Stimulated activated CD8-positive, alpha-beta memory T cell treated with anti-CD3 and anti-CD28 coated beads, Interleukin-7, amount 100 ng/mL, for 4 hours (primary cell): ENCODE measurements around the gene RICTOR.
"Not testable (repeated sequence)": the region's sequence is repeated elsewhere in the genome, so short reads cannot be mapped to it uniquely, and the experiment has no call there.

ENCODE experiments used
- DNase-seq, 2 donors: peaks; one replicate each; pipeline ENCODE4 v3.0.0-alpha.2; 2020; ENCODE audit warnings: low read depth in 2 of 2

RICTOR gene

DNA sequence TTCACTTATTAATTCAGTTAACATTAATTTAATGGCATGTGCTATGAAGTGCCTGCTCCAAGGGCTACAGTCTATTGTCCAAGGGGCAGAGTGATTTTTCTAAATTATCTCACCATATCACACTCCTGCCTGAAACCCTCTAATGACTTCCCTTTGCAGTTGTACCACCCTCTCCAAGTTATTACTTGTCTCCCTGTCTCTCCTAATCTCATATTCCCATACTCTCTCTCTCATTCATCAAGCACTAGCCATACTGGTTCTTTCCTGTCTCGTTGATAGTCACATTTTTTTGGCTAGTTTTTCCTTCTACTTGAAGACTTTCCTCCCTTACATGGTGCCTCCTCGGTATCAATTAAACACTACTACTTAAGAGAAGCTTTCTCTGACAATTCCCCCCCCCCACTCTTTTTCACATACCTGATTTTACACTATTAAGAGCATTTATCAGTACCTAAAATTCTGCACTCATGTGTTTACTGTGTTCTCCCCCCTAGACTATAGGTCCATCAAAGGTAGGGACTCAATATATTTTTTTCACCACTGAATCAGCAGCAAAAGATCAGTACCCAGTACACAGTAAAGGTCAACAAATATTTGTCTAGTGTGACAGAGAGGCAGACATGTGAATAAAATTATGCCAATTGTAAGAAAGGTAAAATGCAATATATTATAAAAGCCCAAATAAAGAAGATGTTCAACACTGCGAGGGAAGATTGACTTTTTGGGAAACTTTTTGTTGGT is 19.0 kb downstream of the RICTOR start:
- DNase-seq: no peak

DNA sequence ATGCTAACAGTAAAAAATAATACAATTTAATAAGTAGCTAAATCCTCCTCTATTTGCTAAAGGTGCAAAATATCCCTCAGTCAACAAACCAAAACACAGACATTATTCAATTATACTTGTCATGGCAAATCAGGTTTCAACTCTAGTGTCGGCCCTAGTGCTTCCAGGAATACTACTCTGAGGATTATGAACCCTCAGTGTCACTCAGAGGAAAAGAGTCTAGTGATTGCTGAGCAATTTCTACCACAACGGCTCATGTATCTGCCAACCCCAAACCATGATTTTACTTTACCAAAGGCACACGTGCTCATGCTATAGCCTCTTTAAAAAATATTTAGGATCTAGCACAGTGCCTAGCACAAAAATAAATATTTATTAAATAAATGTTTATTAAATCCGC is 21.0 kb downstream of the RICTOR start:
- DNase-seq: no peak

DNA sequence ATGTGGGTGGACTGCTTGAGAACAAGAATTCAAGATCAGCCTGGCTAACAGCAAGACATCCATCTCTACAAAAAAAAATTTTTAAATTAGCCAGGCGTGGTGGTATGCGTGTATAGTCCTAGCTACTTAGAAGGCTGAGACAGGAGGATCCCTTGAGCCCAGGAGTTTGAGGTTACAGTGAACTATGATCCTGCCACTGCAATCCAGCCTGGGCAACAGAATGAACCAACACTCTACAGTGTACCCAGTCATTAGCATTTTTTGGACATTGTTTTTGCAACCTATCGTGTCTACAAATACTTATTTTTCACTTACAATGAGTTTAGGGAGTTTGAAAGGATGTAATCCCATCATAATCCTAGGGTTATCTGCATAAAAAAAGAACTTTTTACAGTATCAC is 22.1 kb downstream of the RICTOR start:
- no peak for DNase-seq

DNA sequence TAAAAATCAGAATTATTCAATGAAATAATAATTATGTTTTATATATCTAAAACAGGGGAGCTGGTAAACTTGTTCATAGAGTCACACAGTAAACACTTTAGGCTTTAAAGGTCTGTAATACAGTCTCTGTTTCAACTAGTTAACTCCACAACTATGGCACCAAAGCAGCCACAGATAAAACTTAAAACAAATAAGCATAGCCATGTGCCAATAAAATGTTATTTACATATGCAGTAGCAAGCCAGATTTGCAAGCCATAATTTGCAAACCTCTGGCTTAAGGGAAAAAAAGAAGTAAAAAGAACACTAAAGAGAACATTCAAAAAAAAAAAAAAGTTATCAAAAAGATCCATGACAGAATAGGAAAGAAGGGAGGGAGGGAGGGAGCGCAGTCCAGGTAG is 24.9 kb downstream of the RICTOR start:
- DNase-seq: no peak

DNA sequence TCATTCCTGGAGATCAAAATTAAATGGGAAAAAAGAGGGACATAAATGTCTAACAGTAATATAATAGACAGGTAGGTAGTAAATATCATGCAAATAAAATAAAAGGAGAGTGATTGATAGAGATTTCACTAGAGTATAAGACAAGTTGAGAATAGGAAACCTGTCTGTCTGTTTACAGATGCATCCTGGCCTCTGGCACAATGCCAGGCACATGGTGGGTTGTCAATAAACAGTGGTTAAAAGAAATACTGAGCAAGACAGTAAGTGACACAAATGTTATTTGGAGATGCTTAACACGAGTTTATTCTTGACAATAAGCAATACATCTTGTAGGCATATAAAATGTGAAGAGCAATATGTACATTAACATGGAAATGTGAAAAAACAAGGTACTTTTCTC is 33.3 kb downstream of the RICTOR start:
- no peak for DNase-seq

DNA sequence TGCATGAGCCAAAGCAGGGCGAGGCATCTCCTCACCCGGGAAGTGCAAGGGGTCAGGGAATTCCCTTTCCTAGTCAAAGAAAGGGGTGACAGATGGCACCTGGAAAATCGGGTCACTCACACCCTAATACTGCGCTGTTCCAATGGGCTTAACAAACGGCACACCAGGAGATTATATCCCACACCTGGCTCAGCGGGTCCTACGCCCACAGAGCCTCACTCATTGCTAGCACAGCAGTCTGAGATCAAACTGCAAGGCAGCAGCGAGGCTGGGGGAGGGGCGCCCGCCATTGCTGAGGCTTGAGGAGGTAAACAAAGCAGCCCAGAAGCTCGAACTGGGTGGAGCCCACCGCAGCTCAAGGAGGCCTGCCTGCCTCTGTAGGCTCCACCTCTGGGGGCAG is 39.7 kb downstream of the RICTOR start:
- DNase-seq: not testable (repeated sequence)

DNA sequence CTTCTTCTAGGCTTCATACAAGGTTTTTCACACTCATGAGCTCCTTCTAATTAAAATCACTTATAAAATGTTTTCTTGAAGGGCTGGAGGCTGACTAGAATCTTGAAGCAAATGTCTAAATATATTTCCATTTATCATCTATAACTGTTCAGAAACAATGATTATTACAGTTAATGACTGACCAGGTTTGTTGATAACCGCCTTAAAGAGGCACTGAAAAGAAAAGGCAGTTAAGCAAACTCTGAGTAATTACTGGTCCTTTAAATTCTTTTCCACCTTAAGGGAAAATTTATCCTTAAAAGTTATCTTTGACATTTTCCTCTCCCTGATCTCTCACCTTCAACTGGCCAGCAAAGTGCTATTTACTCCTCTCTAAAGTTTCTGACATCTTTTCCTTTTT is 43.2 kb downstream of the RICTOR start:
- no peak for DNase-seq

DNA sequence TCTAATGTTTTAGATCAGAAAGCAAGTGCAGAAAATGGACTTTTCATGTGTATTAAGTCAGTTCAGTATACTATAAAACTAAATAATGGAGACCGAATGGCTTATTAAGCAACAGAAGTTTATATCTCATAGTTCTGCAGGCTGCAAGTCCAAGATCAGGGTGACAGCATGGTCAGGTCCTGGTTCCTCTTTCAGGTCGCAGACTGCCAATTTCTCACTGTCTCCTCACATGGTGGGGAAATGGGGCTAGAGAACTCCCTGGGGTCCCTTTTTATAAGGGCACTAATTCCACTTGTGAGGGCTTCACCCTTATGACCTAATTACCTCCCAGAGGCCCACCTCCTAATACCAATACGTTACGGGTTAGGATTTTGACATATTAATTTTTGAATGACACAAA is 48.7 kb downstream of the RICTOR start:
- DNase-seq: no peak

DNA sequence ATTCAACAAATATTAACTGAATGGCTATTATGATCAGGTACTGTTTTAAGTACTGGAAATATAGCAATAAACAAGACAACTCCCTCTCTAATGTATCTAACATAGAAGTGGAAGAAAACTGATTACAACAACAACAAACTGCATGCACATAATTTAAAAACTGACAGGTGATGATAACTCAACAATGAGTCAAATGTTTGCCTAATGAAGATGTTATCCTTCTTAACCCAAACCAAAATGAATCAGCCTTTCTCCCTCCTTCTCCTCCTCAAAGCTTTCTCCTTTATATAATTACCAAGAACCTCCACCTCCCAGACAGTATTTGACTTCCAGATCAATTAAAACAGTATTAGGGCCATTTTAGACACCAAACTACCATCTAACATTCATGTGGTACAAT is 49.3 kb downstream of the RICTOR start:
- no peak for DNase-seq

DNA sequence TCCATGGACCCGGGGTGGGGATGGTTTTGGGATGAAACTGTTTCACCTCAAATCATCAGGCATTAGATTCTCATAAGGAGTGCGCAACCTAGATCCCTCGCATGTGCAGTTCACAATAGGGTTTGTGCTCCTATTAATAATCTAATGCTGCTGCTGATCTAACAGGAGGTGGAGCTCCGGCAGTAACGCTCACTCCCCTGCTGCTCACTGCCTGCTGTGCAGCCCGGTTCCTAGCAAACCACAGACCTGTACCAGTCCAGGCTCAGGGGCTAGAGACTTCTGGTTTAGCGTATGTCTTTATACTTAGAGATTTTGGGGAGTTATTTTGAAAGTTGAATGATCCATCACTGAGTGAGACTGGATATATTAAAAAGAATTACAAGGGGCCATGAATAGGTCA is 50.2 kb downstream of the RICTOR start:
- DNase-seq: no peak

DNA sequence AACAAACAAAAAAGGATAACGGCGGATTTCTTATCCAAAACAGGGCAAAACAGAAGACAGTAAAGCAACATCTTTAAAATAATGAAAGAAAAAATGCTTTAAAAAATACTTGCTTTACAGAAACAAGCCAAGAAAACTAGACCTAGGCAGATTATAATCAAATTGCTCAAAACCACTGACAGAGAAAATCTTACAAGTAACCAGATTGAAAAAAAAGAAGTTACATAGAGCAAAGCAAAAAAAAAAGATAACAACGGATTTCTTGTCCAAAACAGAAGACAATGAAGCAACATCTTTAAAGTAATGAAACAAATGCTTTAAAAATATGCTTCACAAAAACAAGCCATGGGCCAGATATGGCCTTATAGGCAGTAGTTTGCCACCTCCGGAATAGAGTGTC is 51.1 kb downstream of the RICTOR start:
- DNase-seq: no peak

DNA sequence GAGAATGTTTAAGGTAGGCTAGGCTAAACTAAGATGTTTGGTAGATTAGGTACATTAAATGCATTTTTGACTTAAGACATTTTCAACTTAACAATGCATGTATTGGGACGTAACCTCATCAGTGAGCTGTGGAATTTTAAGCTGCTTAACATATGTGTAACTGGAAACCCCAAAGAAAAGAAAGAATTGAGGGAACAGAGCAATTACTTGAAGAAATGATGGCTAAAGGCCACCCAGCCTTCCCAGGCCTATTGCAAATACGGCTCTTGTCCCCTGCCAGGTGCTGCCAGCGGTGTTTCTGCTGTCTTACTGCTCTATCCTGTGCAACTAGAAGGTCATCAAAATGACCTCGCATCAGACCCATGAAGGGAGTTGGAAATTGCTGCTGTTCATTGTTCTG is 52.0 kb downstream of the RICTOR start:
- no peak for DNase-seq

DNA sequence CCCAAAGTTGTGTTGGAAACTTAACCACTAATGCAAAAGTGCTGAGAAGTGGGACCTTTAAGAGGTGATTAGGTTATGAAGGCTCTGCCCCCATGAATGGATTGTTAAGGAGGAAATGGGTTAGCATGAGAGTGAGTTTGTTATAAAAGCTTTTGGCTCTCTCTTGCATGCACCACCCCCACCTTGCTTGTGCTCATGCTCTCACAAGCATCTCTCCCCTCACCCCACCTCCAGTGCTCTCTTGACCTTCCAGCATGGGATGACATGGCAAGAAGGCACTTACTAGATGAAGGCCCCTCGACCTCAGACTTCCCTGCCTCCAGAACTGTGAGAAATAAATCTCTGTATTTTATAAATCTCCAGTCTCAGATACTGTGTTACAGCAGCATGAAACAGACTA is 52.8 kb downstream of the RICTOR start:
- DNase-seq: no peak

DNA sequence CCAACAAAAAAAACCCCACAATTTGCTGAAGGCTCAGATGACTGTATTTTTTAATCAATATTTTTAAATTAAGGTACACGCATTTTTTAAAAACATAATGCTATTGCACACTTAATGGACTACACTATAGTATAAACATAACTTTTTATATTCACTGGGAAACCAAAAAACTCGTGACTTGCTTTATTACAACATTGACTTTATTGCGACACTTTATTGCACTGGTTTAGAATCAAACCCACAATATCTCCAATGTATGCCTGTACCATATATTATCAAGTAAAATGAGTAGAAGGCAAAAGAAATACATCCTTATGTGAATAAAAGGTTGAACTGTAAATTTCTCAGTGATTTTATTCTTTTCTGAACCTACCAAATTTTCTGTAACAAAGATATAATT is 53.7 kb downstream of the RICTOR start:
- DNase-seq: no peak

DNA sequence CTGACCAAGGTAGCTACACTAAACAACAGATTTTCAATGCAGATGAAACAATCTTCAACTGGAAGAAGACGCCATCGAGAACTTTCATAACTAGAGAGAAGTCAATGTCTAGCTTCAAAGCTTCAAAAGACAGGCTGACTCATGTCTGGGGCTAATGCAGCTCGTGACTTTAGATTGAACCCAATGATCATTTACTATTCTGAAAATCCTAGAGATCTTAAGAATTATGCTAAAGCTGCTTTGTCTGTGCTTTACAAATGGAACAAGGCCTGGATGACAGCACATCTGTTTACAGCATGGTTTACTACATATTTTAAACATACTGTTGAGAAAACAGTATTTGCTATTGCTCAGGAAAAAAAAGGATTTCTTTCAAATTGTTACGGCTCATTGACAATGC is 54.9 kb downstream of the RICTOR start:
- DNase-seq: no peak

DNA sequence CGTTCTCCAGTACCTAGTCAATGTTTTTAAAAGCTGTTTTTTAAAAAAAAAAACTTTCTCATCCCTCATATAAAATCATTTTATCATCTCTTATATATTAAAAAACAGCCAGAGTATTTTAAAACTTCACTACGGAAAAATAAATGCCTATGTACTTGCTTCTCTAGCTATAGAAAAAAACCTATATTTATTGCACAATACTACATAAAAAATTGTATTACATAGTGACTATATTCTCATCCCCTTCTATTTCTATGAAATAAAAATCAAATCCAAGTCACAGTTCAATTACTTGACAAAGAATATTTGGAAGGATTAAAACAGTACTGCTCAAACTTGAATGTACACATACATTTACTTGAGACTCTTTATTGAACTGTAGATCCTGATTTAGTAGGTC is 56.7 kb downstream of the RICTOR start:
- no peak for DNase-seq

DNA sequence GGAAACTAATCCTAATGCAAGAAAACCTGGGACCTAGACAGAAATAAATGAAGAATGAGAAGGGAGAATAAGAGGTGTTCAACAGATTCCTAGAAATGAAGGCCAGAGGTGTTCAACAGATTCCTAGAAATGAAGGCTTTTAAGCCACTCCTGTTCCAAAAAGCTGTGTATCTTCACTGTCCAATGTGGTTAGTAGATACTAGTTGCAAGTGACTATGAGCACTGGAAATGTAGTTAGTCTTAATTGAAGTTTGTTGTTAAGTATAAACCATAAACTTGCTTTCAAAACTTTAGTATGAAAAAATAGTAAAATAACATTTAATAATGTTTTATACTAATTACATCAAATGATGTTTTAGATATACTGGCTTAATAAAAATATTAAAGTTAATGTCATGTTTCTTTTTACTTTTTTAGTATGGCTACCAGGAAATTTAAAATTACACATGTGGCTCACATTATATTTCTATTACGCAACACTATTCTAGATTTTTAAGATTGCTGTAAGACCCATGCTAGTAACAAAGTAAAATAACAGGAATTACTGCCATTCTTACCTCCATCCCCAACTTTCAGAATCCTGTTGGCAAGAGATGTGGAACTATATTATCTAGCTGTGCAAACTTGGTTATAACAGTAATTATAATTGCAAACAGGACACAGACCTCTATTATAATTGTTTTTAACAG is 57.5 kb downstream of the RICTOR start:
- DNase-seq: no peak

DNA sequence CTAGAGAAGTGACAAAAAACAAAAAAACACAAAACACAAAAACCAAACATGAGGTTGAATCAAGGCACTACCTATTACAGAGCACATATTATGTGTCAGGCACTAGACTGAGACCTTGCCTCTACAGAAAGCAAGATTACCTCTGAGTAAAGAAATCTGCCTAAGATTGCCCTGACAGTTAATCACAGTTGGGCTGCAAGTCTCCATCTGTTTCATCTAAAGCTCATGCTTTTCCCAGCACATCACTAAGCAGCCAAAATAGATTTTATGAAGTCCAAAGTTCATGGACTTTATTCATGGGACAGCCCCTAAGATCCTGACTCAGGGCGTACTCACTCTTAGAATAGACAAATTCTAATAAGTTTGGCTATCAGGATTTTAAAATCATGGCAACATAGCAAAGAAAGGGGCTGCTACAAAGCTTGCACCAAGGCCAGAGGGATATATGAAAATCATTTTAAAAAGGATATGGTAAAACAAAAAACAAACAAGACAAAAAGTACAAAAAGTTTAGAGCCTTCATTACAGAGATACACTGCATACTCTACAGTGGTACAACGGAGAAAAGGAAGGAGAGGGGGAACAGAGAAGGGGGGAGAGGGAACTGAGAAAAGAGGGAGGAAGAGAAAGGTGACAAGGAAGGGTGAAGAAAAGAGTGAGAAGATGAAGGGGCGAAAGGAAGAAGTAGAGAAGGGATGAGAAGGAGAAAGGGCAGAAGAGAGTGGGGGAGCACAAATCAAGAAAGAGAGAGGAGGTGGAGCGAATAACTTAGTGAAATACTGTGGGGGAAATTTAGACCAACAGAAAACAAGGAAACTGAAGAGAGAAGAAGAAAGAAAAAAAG is 58.2 kb downstream of the RICTOR start:
- DNase-seq: no peak

DNA sequence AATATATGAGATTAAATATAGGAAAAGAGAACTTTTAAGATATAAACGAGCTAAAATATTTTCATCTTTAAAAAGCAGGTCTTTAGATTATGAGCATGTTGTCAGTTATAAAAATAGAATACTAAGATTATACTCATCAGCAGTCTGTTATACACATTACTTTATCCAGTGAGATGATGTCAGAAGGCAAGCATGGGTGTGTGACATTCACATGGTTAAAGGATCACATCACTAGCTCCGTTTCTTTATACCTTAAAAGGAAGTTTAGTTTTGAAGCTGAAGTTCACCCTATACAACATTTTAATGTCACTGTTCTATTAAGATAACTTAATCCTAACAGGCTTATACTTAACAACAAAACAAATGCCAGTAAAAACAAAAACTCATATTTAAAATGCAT is 59.6 kb downstream of the RICTOR start:
- no peak for DNase-seq

DNA sequence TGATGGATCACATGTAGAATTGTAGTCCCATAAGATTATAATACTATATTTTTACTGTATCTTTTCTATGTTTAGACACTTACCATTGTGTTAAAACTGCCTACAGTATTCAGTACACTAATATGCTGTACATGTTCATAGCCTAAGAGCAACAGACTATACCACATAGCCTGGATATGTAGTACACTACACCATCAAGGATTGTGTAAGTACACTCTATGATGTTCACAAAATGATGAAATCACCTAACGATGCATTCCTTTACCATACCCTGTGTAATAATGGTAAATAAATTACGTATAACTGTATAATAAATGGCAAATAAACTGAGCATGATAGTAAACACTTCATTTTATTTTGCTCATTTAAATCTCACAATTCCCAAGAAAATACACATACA is 60.3 kb downstream of the RICTOR start:
- no peak for DNase-seq

DNA sequence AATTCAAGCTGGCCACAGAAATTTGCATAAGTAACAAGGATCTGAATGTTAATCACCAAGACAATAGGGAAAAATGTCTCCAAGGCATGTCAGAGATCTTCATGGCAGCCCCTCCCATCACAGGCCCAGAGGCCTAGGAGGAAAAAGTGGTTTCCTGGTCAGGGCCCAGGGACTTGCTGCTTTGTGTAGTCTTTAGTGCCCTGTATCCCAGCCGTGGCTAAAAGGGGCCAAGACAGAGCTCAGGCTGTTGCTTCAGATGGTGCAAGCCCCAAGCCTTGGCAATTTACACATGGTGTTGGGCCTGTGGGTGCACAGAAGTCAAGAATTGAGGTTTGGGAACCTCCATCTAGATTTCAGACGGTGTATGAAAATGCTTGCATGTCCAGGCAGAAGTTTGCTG is 63.2 kb downstream of the RICTOR start:
- not testable (repeated sequence) for DNase-seq

DNA sequence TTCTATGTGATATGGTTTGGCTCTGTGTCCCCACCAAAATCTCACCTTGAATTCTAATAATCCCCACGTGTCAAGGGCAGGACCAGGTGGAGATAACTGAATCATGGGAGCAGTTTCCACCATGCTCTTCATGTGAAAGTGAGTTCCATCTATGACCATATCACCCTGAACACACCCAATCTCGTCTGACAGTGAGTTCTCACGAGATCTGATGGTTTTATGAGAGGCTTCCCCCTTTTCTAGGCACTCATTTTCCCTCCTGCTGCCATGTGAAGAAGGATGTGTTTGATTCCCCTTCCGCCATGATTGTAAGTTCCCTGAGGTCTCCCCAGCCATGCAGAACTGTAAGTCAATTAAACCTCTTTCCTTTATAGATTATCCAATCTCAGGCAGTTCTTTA is 64.2 kb downstream of the RICTOR start:
- no peak for DNase-seq

DNA sequence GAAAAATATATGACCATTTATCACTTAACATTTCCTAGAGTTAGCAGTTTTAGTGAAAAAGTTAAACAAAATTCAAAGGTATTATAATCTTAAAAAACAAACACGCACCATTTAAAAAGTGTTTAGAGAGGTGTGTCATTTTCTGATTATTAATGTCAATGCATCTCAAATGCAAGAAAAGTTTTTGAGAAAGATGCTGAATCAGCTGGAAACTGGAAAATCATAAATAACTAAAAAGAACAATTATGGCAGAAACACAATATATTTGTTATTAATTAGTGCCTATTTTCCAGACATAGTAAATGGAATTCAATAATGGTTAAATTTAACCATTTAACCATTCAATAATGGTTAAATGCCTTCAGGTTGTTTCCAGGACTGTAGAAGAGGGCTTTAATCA is 64.9 kb downstream of the RICTOR start:
- DNase-seq: no peak
